ENCODE data around the gene TRMT11. TPM values are rescaled to one million over a fixed set of nuclear protein-coding genes. Genes with fewer than 3 reads are reported as not detected.

Gene TRMT11
- total and polyA plus RNA-seq, 4 donors: 9.9 to 46.1 (median 15.3) TPM

GRCh38 chr6:125981571-125982185 is 4.7 kb upstream of the TRMT11 start:
- WGBS, 2 donors: 88 to 96% methylated on average over 2 of the region's 2 CpGs
- TF ChIP-seq CTCF (IDR thresholded peaks at IDR 0.05; ENCODE audit: control extremely low read depth, extremely low read depth): no peak

DNA sequence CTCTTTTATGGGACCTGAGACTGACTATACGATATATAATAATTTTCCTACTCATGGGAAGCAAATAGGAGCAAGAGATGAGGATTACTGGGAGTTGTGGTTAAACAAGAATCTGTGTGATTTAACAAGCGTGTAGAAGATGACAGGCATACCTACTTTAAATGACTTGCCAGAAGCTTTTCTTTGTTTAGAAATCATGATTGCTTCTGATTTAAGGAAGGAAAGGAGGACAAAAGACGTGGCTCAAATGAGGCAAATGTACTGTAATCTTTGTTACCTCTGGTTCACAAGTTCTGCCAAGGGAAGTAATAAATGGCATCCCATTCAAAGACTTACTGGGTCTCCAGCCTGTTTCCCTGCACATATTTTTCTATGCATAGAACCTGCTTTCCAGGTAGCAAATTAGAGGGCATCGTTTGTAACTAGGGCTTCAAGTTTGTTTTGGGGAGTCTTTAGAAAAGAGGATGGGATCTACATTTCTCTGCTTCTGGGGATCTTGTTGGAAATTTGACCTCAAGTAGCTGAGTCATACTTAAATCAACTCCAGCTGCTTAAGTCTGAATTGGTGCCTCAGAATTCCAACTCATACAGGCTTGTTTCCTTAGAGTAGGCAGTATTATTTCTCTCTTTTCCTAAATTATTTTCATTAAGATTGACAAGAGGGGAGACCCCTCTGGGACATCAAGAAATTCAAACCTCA is 2.9 kb upstream of the TRMT11 start:
- Histone ChIP-seq H3K9ac (ENCODE audit: insufficient read depth in 1 of 2, low read length in 2 of 2) (no peak overlapping the region), H3K4me3 (no peak overlapping the region), H3K9me3 (ENCODE audit: control insufficient read depth in 4 of 4, insufficient read depth in 3 of 4, low read length in 3 of 4) (no peaks in the 10 kb centered on the region), H3K4me1 (ENCODE audit: control insufficient read depth in 5 of 5, insufficient read depth in 5 of 5, low read length in 5 of 5) (peaks cover 0 to 18% (median 6%) of the 10 kb centered on the region in 5 donors), H3K27ac (ENCODE audit: low read depth in 1 of 2, low read length in 1 of 2) (no peak overlapping the region), H3K36me3 (ENCODE audit: control insufficient read depth in 4 of 4, insufficient read depth in 4 of 4, low read length in 4 of 4) (peaks cover 0 to 4% (median 0%) of the 10 kb centered on the region in 4 donors), H3K27me3 (ENCODE audit: control insufficient read depth in 3 of 3, insufficient read depth in 3 of 3, low read length in 2 of 3) (no peaks in the 10 kb centered on the region)
- DNase-seq: no peak
- WGBS, 2 donors: 53 to 60% methylated on average over 4 of the region's 4 CpGs
- no peak for TF ChIP-seq CTCF (IDR thresholded peaks at IDR 0.05; ENCODE audit: control extremely low read depth, extremely low read depth)
- no peak for ATAC-seq (ENCODE audit: insufficient read depth, low FRiP score)

More at GRCh38 chr6:125981571-125982185, 4.7 kb upstream of the TRMT11 start:
- Histone ChIP-seq H3K27ac (ENCODE audit: low read depth in 1 of 2, low read length in 1 of 2) (no peak overlapping the region), H3K9ac (ENCODE audit: insufficient read depth in 1 of 2, low read length in 2 of 2) (no peak overlapping the region), H3K36me3 (ENCODE audit: control insufficient read depth in 4 of 4, insufficient read depth in 4 of 4, low read length in 4 of 4) (peaks cover 0 to 3% (median 0%) of the 10 kb centered on the region in 4 donors), H3K9me3 (ENCODE audit: control insufficient read depth in 4 of 4, insufficient read depth in 3 of 4, low read length in 3 of 4) (no peaks in the 10 kb centered on the region), H3K4me3 (no peak overlapping the region), H3K27me3 (ENCODE audit: control insufficient read depth in 3 of 3, insufficient read depth in 3 of 3, low read length in 2 of 3) (no peaks in the 10 kb centered on the region), H3K4me1 (ENCODE audit: control insufficient read depth in 5 of 5, insufficient read depth in 5 of 5, low read length in 5 of 5) (peaks cover 0 to 7% (median 2%) of the 10 kb centered on the region in 5 donors)
- DNase-seq (no peak), ATAC-seq (ENCODE audit: insufficient read depth, low FRiP score) (no peak)

GRCh38 chr6:125984311-125984710 is 2.0 kb upstream of the TRMT11 start:
- Histone ChIP-seq H3K9ac (ENCODE audit: insufficient read depth in 1 of 2, low read length in 2 of 2) (no peak overlapping the region), H3K27ac (ENCODE audit: low read depth in 1 of 2, low read length in 1 of 2) (no peak overlapping the region), H3K4me1 (ENCODE audit: control insufficient read depth in 5 of 5, insufficient read depth in 5 of 5, low read length in 5 of 5) (peaks cover 0 to 18% (median 6%) of the 10 kb centered on the region in 5 donors), H3K9me3 (ENCODE audit: control insufficient read depth in 4 of 4, insufficient read depth in 3 of 4, low read length in 3 of 4) (no peaks in the 10 kb centered on the region), H3K36me3 (ENCODE audit: control insufficient read depth in 4 of 4, insufficient read depth in 4 of 4, low read length in 4 of 4) (peaks cover 0 to 4% (median 0%) of the 10 kb centered on the region in 4 donors), H3K27me3 (ENCODE audit: control insufficient read depth in 3 of 3, insufficient read depth in 3 of 3, low read length in 2 of 3) (no peaks in the 10 kb centered on the region), H3K4me3 (no peak overlapping the region)
- DNase-seq: no peak
- WGBS, 2 donors: 78 to 91% methylated on average over 2 of the region's 2 CpGs
- no peak for TF ChIP-seq CTCF (IDR thresholded peaks at IDR 0.05; ENCODE audit: control extremely low read depth, extremely low read depth)
- no peak for ATAC-seq (ENCODE audit: insufficient read depth, low FRiP score)

Measured in lung (tissue), 12 donors.